ENCODE results near the gene ACTR1B.

DNA sequence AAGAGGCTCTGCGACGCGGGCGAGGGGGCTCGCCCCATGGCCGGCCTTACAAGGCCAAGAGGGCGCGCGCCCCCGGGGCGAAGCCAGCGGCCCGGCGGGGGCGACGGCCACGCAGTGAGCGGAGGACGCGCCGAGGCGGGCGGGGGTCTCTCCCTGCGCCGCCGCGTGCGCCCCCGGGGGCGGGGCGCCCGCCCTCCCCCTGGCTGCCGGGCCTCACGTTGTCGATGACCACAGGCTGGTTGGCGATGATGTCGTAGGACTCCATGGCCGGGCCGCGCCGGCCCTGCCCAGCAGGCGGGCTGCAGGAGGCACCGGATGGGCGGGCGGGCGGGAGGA lies 250 bp downstream of the ACTR1B start:
- TF ChIP-seq POLR2AphosphoS5 (IDR thresholded peaks at IDR 0.05; ENCODE audit: insufficient read depth in 1 of 2, low read depth in 1 of 2), result no peak
- TF ChIP-seq, protein P1, sequence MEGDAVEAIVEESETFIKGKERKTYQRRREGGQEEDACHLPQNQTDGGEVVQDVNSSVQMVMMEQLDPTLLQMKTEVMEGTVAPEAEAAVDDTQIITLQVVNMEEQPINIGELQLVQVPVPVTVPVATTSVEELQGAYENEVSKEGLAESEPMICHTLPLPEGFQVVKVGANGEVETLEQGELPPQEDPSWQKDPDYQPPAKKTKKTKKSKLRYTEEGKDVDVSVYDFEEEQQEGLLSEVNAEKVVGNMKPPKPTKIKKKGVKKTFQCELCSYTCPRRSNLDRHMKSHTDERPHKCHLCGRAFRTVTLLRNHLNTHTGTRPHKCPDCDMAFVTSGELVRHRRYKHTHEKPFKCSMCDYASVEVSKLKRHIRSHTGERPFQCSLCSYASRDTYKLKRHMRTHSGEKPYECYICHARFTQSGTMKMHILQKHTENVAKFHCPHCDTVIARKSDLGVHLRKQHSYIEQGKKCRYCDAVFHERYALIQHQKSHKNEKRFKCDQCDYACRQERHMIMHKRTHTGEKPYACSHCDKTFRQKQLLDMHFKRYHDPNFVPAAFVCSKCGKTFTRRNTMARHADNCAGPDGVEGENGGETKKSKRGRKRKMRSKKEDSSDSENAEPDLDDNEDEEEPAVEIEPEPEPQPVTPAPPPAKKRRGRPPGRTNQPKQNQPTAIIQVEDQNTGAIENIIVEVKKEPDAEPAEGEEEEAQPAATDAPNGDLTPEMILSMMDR (IDR thresholded peaks at IDR 0.05), result no peak
